ENCODE results near the gene CAB39L.

DNA sequence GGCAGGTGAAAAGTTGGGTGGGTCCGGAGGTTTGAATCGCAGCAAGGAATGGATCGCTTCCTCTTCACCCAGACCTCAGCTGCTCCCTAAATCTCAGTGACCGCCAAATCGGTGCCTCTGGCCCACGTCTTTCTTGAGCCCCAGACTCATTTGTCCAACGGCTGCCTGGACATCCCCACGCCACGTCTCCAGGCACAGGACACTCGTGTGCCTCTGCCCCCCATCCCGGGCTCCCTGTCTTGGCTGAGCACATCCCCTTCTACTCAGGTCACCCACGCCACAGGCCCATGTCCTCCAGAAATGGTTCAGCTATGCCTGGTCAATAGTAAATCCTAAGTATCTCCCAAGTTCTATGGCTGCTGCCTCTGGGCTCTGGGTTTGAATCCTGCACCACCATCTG is 139.5 kb downstream of the CAB39L start:
- TF ChIP-seq, protein P1, sequence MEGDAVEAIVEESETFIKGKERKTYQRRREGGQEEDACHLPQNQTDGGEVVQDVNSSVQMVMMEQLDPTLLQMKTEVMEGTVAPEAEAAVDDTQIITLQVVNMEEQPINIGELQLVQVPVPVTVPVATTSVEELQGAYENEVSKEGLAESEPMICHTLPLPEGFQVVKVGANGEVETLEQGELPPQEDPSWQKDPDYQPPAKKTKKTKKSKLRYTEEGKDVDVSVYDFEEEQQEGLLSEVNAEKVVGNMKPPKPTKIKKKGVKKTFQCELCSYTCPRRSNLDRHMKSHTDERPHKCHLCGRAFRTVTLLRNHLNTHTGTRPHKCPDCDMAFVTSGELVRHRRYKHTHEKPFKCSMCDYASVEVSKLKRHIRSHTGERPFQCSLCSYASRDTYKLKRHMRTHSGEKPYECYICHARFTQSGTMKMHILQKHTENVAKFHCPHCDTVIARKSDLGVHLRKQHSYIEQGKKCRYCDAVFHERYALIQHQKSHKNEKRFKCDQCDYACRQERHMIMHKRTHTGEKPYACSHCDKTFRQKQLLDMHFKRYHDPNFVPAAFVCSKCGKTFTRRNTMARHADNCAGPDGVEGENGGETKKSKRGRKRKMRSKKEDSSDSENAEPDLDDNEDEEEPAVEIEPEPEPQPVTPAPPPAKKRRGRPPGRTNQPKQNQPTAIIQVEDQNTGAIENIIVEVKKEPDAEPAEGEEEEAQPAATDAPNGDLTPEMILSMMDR (IDR thresholded peaks at IDR 0.05): no peak
- TF ChIP-seq POLR2A (IDR thresholded peaks at IDR 0.05): no peak
